Stimulated activated CD8-positive, alpha-beta memory T cell treated with anti-CD3 and anti-CD28 coated beads, Interleukin-7, amount 100 ng/mL, for 1 hour (primary cell): ENCODE data around the gene SEC14L5.
"Not testable (repeated sequence)": the region's sequence is repeated elsewhere in the genome, so short reads cannot be mapped to it uniquely, and the experiment has no call there.

ENCODE experiments used
- DNase-seq, 2 donors: peaks; one replicate each; pipeline ENCODE4 v3.0.0-alpha.2; 2020; ENCODE audit warnings: low read depth in 2 of 2

SEC14L5 gene

DNA sequence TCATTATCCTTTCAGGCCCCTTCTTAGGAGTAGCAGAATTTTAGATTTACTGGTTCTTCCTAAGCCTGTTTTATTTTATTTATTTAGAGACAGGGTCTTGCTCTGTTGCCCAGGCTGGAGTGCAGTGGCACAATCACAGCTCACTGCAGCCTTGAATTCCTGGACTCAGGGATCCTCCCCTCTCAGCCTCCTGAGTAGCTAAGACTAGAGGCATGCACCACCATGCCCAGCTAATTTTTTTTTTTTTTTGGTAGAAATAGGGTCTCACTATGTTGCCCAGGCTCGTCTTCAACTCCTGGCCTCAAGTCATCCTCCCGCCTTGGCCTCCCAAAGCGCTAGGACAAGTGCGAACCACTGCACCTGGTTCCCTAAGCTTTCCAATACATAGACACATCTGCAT lies 28.5 kb upstream of the SEC14L5 start:
- DNase-seq = not testable (repeated sequence)

DNA sequence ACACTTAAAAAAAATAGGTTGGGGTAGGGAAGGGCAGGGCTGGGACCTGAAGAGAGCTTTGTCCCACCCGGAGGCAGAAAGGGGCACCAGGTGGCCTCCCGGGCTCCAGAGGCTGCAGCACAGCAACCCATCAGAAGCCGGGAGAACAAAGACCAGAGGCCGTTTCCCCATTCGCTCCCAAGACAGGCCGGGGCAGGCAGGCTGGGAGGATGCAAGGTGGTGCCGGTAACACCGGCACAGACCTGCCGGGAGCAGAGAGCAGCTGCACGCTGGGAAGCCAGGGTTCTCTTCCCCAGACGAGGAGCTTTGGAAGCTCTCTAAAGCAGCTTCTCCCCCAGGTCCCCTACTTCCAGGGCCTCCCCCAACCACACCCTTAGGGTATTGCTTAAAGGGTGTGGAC lies 26.7 kb upstream of the SEC14L5 start:
- no peak for DNase-seq

DNA sequence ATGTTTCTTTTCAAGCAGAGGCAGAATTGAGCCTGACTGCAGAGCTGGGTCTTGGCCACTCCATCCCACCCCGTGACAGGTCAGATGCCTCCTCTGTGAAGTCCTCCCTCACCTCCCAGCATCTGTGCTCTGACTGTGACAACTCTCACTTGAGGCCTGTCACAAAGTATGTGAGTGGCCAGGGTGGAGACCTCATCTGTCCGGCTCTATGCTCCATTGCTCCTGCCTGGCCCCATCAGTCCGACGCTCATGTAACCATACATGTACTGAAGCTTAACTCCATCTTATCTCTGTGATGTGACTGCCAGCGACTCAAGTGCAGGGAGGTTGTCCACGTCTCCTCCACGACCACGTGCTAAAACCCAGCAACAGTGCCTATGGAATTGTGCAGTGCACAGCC lies 24.7 kb upstream of the SEC14L5 start:
- no peak for DNase-seq

DNA sequence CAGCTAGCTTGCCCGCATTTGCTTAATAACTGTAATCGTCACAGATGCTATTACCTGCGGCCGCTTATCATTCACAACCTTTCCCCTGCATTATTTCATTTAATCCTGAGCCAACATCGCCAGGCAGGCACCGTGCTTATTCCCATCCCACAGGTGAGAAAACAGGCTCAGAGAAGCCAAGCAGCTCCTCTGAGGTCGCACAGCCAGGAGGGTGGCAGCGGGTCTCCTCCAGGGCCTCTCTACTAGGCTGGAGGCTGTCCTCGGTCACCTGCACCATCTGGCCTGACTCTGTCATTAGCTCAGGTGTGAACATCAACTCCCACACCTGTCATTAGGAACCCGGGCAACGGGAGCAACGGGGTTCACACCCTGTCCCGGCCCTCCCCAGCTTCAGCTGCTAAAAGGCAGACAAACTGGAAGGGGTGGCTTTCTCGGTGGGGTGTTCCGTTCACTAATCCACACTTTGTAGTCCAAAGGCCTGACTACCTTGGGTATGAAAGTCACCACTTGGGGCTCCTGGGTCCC lies 24.2 kb upstream of the SEC14L5 start:
- no peak for DNase-seq

DNA sequence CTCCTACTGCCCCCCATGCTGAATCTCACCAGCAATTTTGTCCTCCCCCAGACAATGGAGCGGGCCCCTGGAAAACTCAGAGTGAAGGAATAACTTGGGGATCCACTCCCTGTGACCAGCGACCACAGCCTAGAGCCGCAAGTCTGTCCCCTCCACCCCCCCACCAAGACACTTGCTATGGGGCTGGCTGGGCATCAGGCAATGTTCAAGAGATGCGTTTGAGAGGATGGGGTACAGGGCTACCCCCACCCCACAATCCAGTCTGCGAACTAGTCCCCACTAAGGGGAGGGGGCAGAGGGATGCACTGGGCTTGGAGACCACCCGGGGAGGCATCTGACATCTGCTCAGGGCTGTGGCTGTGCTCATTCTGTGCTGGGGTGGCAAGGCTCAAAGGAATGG lies 23.5 kb upstream of the SEC14L5 start:
- no peak for DNase-seq

DNA sequence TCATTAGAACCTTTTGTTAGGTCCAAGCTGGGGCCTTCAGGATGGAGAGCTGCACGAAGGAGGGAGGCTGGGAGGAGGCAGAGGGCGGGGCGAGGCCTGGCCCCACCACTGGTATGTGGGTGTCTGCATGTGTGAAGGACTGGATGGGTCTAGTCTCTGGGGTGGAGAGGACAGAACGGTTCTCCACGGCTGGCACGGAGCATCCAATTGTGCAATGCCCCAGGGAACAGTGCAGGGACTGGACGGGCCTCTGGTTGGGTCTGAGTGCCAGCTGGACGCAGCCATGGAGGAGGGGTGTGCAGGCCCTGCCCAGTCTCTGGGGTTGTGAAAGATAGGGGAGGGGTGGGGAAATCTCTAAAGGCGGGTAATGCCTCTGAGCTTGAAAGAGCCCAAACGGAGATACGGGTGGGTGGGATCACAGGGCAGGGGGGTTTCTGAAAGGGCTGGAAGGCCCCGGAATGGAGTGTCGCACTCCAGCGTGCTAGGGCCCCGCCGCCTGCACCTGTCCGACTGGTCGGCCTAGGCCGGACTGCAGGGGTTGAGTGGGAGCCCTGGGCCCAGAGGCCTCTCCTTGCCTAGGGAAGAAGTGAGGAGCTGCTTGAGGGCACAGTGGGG lies 22.8 kb upstream of the SEC14L5 start:
- DNase-seq = no peak

DNA sequence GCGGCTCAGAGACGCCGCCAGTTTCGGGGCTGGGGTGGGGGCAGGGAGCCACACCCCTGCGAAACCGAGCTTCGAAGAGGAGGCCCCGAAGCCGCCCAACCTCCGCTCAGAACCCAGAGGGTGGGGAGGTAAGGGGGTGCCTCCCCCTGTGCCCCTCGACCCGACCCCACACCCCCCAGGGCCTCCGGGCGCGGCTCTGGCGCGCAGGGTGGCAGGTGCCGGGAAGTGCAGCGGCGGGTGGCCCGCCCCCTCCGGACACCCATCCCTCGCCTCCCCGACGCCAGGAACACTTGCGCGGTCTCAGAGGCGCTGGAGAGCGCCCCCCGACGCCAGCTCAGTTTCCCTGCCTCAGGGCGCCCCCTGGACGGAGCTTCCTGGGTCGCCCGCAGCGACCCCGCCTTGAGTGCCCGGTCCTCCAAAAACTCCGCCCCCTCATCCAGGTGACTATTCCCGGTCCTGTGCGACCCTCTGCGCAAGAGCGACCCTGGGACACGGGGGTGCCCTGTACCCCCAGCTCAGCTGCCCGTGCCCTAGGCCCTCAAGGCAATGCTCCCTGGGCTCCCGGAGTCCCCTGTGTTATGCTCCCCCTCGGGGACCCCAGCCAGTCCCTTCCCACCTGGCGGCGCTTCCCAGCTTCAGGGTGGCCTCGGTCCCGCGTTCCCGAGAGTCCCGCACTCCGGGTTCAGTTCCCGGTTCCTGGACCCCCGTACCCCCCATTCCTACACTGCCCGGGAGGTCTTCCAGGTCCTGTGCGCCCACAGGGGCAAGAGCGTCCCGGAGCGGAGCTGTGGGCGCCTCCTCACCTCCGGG lies 21.7 kb upstream of the SEC14L5 start:
- no peak for DNase-seq

DNA sequence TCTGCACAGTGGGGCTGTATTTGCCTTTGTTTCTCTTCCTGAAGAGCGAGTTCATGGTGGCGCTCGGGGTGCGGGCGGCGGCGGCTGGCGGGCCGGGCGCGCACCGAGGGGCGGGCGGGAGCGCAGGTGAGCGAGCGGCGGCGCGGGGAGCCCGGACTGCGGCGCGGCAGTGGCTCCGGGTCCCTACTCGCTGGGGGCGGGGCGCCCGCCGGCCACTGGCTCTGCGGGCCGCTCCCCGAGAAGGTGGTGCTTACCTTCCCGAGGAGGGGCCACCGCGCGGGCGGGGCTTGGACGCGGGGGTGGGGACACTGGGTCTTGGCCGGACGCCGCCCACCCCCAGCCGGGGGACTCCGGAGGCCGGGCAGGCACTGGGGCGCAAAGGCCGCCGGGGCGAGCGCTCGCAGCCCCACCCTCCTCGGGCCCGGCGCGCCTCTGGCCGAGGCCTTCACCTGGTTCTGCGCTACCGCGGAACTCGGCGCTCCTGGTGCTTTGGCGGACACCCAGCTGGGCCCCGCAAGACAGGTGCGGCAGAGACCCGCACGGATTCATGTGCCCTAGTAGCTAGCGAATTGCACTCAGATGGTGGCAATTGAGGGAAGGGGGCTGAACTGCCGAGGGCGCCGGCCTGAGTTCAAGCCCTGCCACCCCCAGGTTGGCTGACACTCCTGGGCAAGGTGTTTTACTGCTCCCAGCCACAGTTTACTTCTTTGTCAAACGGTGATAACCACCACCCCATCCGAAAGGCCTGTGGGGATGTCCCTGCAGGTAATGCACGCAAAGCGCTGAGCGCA lies 20.9 kb upstream of the SEC14L5 start, which contains the start of gene PPL:
Gene PPL, minus strand, starts transcription at position 158 of the 791 bp plus-strand sequence. Its CDS starts 103 bp downstream, at position 55.
- DNase-seq = no peak

DNA sequence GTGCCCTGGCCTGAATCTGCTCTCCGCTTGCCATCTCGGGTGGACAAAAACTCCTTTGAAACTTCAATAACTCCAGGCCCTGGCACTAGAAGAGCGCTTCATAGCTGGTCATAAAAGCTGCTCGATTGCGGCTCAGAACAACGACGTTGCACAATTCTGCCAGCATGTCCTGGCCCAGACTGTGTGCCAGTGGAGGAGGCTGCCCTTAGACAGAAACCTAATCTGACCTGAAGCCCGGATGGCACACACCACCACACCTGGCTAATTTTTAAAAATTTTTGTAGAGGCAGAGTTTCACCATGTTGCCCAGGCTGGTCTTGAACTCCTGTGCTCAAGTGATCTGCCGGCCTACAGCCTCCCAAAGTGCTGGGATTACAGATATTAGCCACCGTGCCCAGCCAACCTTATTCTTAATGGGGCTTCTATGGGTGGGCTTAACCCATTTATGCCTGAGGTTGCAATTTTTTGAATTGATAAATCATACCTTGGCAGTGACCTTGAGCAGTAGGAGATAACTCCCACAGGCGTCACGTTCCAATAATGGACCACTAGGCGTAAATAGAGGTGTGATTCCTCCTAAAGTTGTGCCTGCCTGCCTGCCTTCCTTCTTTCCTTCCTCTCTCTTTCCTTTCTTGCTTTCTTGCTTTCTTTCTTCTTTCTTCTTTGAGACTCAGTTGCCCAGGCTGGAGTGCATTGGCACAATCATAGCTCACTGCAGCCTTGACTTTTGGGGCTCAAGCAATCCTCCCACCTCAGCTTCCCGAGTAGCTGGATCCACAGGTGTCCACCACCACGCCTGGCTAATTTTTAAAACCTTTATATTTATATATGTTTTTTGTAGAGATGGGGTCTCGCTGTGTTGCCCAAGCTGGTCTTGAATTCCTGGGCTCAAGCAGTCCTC lies 20.1 kb upstream of the SEC14L5 start:
- DNase-seq = no peak

DNA sequence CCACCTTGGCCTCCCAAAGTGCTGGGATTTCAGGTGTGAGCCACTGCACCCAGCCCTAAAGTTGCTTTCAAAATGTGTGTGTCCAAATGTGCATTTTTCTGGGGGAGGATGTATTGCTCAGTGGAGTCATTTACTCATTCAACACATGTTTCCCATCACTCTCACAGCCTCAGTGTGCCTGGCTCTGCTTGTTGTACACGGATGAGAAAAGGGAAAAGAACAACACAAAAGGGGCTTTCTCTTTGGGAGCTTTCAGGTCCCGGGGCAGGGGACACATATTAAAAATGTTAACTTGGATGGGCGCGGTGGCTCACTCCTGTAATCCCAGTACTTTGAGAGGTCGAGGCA lies 19.5 kb upstream of the SEC14L5 start:
- no peak for DNase-seq

DNA sequence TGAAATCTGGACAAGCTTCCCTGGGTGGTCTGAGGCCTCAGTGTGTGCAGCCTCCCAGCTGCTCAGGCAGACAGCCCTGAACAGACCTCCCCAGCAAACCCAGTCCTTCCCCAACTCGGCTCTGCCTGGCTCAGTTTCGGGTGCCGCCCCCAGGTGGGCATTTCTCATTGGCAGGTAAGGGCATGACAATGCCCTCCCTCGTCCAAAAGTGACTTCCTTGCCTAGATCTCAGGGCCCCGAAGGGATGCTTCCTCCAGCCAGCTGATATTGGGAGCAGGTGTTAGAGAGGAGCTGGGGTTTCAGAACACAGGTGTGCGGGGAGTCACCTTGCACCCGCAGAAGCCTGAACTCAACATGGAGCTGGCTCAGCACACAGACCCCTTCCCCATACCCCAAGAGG lies 17.4 kb upstream of the SEC14L5 start:
- no peak for DNase-seq

DNA sequence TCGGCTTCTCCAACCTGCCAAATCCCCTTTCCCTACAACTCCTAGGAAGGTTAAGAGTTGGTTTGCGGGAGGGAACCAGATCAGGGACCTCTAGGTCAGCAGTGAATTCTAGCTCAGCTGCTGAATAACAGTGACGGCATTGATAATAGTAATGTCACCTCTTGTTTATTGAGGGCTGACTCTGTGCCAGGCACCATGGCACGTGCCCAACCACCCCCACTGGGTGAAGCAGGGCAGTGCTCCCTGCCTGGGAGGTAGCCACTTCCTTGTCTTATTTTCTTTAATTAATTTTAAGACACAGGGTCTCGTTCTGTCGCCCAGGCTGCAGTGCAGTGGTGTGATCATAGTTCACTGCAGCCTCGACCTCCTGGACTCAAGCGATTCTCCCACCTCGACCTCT lies 15.6 kb upstream of the SEC14L5 start:
- DNase-seq = no peak

DNA sequence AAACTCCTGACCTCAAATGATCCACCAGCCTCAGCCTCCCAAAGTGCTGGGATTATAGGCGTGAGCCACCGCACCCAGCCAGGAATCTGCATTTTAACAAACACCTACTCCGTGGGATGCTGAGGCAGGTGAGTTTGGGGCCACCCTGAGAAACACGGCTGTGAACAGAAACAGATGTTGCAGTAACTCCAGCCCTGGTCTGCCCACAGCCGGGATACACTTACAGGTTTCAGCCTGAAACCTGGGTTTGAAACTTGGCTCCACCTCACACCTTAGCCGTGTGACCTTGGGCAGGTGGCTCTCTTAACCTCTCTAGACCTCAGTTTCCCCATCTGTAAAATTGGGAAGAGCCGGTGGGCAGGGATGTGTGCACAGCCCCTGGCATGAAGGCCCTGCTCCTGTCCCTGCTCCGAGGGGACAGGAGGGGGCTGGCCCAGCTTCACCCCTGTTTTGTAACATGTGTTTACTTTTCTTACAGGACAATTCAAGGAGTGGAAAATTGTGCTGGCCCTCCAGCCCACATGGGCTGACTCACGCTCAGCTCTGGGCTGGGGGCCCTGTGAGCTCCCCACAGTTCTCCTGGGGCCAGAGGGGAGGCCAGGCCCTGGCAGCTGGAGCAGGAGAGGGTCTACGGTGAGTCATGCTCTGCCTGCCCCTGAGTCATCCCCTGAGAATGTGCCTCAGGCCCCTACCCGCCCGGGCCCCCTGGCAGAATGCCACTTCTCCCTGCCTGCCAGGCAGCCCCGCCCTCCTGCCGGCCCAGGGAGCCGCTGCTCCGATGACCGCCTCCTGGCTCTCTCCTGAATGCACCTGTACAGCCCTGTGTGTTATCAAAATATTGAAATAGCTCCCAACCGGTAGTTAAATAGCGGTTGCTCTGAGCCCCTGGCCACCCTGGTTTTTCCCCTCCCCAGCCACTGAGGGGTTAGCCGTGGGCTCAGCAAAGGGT lies 13.5 kb upstream of the SEC14L5 start:
- DNase-seq = no peak

DNA sequence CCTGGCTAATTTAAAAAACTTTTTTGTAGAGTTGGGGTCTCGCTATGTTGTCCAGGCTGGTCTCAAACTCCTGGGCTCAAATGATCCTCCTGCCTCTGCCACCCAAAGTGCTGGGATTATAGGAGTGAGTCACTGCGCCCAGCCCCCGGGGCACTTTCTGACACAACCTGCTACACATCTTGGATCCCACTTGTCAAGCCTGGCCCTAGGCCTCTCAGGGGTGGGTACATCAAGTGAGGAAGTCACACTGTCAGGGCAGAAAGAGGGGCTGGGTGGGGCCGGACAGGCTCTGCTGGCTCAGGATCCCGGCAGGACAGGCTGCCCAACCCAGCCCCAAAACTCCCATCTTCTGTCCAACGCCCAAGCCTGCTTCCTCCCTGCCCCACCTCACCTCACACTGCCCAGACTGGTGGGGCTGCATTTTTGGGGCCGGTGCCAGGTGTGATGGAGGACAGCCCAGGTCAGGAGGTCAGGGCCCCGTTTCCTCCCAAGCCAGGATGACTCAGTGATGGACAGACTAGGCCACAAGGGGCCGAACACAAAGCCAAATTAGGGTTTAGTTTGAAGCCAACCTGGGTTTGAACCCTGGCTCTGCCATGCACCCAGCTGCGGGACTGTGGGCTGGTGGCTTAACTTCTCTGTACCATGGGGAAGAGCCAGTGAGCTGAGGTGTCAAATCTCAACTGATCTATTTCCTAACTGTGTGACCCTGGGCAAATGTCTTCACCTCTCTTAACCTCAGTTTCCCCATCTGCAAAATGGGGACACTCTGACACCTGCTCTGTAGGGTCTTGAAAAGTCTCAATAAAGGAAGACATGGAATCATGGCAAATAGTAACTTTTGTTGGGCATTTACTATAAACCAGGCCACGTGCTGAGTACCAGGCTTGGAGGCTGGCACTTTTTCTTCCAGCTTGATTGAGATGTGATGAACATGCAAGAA lies 12.3 kb upstream of the SEC14L5 start:
- no peak for DNase-seq

DNA sequence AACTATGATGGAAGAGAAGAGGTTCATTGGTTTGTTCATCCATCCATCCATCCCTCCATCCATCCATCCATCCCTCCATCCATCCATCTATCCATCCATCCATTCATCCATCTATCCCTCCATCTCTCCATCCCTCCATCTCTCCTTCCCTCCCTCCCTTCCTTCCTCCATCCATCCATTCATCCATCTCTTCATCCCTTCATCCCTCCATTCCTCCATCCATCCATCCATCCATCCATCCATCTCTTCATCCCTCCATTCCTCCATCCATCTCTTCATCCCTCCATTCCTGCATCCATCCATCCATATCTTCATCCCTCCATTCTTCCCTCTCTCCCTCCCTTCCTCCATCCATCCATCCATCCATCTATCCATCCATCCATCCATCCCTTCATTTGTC lies 11.2 kb upstream of the SEC14L5 start:
- no peak for DNase-seq

DNA sequence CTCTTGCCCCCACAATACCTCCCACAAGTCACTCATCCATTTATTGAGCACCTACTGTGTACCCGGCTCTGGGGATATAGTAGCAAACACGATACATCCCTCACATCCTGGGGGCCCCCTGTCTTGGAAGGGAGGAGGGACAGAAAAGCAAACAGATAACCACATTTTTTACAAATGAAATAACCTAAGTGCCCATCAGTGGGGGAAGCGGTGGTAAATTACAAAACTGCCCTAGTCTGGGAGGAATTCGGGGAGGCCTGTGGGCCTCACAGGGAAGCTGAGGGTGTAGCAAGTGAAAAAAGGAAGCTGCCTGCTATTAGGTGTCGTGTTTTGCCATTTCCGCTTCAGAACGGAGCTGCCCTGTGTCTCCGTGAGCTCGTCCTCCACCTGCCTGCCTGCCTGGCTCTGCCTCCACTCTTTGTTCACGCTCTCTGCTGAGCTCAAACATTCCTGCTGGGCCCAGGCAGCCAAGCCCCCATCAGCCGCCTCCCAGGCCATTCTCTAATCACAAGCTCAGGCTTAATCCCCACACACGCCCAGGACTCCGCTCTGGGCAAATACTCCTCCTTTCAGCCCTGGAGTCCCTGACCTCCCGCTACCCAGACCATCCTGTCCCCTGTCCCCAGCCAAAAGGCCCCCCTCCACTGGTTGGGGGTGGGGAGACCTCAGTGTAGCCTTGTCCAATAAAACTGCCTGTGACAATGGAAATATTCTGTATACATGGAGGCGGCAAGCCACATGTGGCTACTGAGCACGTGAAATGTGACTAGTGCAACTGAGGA lies 10.2 kb upstream of the SEC14L5 start:
- DNase-seq = no peak

DNA sequence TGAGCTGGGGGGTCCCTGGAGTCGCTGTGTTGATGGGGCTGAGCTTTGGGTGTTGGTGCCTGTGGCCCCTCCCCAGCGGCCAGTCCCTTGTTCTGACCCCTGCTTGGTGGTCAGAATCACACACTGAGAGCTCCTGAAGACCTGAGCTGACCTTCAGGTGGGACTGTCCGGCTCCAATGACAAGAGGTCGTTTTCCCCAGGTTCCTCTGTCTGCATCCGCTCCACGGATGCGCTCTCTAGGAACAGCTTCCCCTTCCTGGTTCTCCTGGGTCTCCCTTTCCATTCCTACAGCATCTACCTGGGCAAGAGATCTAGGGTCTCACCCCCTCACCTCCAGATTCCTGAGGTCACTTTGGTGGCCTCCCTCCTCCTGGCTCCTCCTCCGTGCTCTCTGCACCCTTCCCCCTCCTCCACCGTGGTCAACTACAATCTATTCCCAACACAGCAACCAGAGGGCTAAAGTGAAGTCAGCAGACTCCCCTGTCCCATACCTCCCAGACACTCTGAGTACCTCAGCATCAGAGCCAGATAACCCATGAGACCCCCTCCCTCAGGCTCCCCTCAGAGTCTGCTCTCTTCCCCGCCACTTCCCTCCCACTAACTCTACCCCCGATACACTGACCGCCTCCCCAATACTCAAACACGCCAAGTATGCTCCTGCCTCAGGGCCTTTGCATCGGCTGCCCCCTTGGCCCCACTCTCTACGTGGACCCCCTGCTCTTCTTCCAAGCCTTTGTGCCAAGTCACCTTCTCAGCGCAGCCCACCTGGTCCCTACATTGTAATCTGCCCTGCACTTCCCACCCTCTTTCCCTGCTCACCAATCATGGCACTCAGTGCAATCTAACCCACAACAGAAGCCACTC lies 9.0 kb upstream of the SEC14L5 start:
- DNase-seq = no peak
